Ectodermal cell (in vitro differentiated cells): ENCODE results near the gene ANXA4.

Experiments used
- H3K27ac ChIP-seq: 2 replicates; pipeline ENCODE4 v1.7.0; 2013; ENCODE audit warnings: mild to moderate bottlenecking, low read depth, low read length; ENCODE audit not compliant: insufficient read depth, poor library complexity, severe bottlenecking
- H3K27me3 ChIP-seq: 2 replicates; pipeline ENCODE4 v1.7.0; 2013; ENCODE audit warnings: mild to moderate bottlenecking, low read length; ENCODE audit not compliant: insufficient read depth, control insufficient read depth, poor library complexity, severe bottlenecking
- H3K36me3 ChIP-seq: one replicate; pipeline ENCODE4 v1.7.0; 2013; ENCODE audit warnings: low read length; ENCODE audit not compliant: control insufficient read depth, insufficient read depth
- H3K4me1 ChIP-seq: one replicate; pipeline ENCODE4 v1.7.0; 2013; ENCODE audit warnings: low read length; ENCODE audit not compliant: control insufficient read depth, insufficient read depth
- H3K4me3 ChIP-seq: 2 replicates; pipeline ENCODE4 v1.7.0; 2013; ENCODE audit warnings: low read depth, low read length, control low read depth; ENCODE audit not compliant: insufficient read depth
- H3K9me3 ChIP-seq: 2 replicates; pipeline ENCODE4 v1.7.0; 2013; ENCODE audit warnings: mild to moderate bottlenecking, low read length, moderate library complexity; ENCODE audit not compliant: control insufficient read depth
- WGBS, 2 experiments: methylation state at CpG; one replicate each; pipeline ENCODE4 v1.1.7; 2013; ENCODE audit warnings: missing lambda C conversion rate in 2 of 2; 5-methylcytosine and 5-hydroxymethylcytosine counted together

Gene ANXA4

GRCh38 chr2:69720404-69720803, 21.5 kb upstream of the ANXA4 start:
- no peaks in the 10 kb centered on the region for H3K36me3 ChIP-seq
- WGBS, 2 experiments = 86 to 88% methylated on average over 1 of the region's 1 CpG
- H3K9me3 ChIP-seq = no peaks in the 10 kb centered on the region
- no peak overlapping the region for H3K27ac ChIP-seq
- no peaks in the 10 kb centered on the region for H3K27me3 ChIP-seq
- peaks cover 26% of the 10 kb centered on the region for H3K4me1 ChIP-seq
- H3K4me3 ChIP-seq = no peak overlapping the region

- Histone ChIP-seq H3K27me3 (no peaks in the 10 kb centered on the region), H3K9me3 (no peaks in the 10 kb centered on the region), H3K27ac (no peak overlapping the region), H3K4me3 (no peak overlapping the region), H3K36me3 (no peaks in the 10 kb centered on the region), H3K4me1 (peaks cover 26% of the 10 kb centered on the region)
- 84 to 93% methylated on average over 4 of the region's 4 CpGs for WGBS, 2 experiments
These were observed 20.9 kb upstream of the ANXA4 start for GRCh38 chr2:69721022-69721421.

GRCh38 chr2:69723791-69724190, 18.1 kb upstream of the ANXA4 start:
- Histone ChIP-seq H3K4me3 (no peak overlapping the region), H3K27me3 (no peaks in the 10 kb centered on the region), H3K4me1 (no peaks in the 10 kb centered on the region), H3K9me3 (no peaks in the 10 kb centered on the region), H3K36me3 (no peaks in the 10 kb centered on the region), H3K27ac (no peak overlapping the region)
- 92 to 94% methylated on average over 14 of the region's 14 CpGs for WGBS, 2 experiments

GRCh38 chr2:69724540-69725159, 17.3 kb upstream of the ANXA4 start:
- H3K36me3 ChIP-seq = no peaks in the 10 kb centered on the region
- no peaks in the 10 kb centered on the region for H3K9me3 ChIP-seq
- no peaks in the 10 kb centered on the region for H3K4me1 ChIP-seq
- no peak overlapping the region for H3K27ac ChIP-seq
- 12% methylated on average over 13 of the region's 13 CpGs for WGBS, 2 experiments
- H3K27me3 ChIP-seq = no peaks in the 10 kb centered on the region
- no peak overlapping the region for H3K4me3 ChIP-seq

- Histone ChIP-seq H3K36me3 (no peaks in the 10 kb centered on the region), H3K4me1 (no peaks in the 10 kb centered on the region), H3K9me3 (no peaks in the 10 kb centered on the region), H3K4me3 (no peak overlapping the region), H3K27me3 (no peaks in the 10 kb centered on the region), H3K27ac (no peak overlapping the region)
- 85 to 92% methylated on average over 6 to 7 of the region's 7 CpGs for WGBS, 2 experiments
These were observed 16.1 kb upstream of the ANXA4 start for GRCh38 chr2:69725706-69726360.

GRCh38 chr2:69729266-69729665, 12.7 kb upstream of the ANXA4 start:
- Histone ChIP-seq H3K27me3 (no peaks in the 10 kb centered on the region), H3K4me1 (no peaks in the 10 kb centered on the region), H3K9me3 (no peaks in the 10 kb centered on the region), H3K27ac (no peak overlapping the region), H3K36me3 (no peaks in the 10 kb centered on the region), H3K4me3 (no peak overlapping the region)
- 94 to 95% methylated on average over 5 of the region's 5 CpGs for WGBS, 2 experiments

- 84 to 85% methylated on average over 5 of the region's 5 CpGs for WGBS, 2 experiments
- H3K4me1 ChIP-seq = no peaks in the 10 kb centered on the region
- no peak overlapping the region for H3K4me3 ChIP-seq
- H3K36me3 ChIP-seq = no peaks in the 10 kb centered on the region
- H3K9me3 ChIP-seq = no peaks in the 10 kb centered on the region
- no peak overlapping the region for H3K27ac ChIP-seq
- no peaks in the 10 kb centered on the region for H3K27me3 ChIP-seq
These were observed 12.2 kb upstream of the ANXA4 start for GRCh38 chr2:69729781-69730180.

GRCh38 chr2:69731147-69731970, 10.6 kb upstream of the ANXA4 start:
- no peak overlapping the region for H3K4me3 ChIP-seq
- no peaks in the 10 kb centered on the region for H3K4me1 ChIP-seq
- H3K27me3 ChIP-seq = no peaks in the 10 kb centered on the region
- H3K9me3 ChIP-seq = no peaks in the 10 kb centered on the region
- WGBS, 2 experiments = 90 to 91% methylated on average over 6 of the region's 6 CpGs
- no peaks in the 10 kb centered on the region for H3K36me3 ChIP-seq
- H3K27ac ChIP-seq = no peak overlapping the region

- Histone ChIP-seq H3K27ac (no peak overlapping the region), H3K9me3 (no peaks in the 10 kb centered on the region), H3K4me1 (no peaks in the 10 kb centered on the region), H3K36me3 (no peaks in the 10 kb centered on the region), H3K4me3 (no peak overlapping the region), H3K27me3 (no peaks in the 10 kb centered on the region)
- WGBS, 2 experiments = no CpG with 5 or more reads among the region's 1 CpG
These were observed 8.4 kb upstream of the ANXA4 start for GRCh38 chr2:69733342-69734034.
